Measurements from ENCODE around the gene STIM1.

Gene STIM1

GRCh38 chr11:3905080-3905953 is 49.9 kb downstream of the STIM1 start:
- Histone ChIP-seq H3K27ac (ENCODE audit: low read depth, low read length) (no peak overlapping the region), H3K4me2 (ENCODE audit: low read depth, low read length, poor library complexity, severe bottlenecking) (no peak overlapping the region), H3K9me3 (ENCODE audit: insufficient read depth, low read length) (no peaks in the 10 kb centered on the region), H4K20me1 (ENCODE audit: low read depth, low read length) (peaks cover 15% of the 10 kb centered on the region; the same call in 1 of the 2 replicates), H3K9ac (ENCODE audit: low read length) (no peak overlapping the region), H3K9me2 (replicated peaks; ENCODE audit: insufficient read depth, low read length) (no peaks in the 10 kb centered on the region), H3K27me3 (ENCODE audit: low read length) (no peaks in the 10 kb centered on the region), H2AFZ (ENCODE audit: low read depth, low read length, severe bottlenecking) (no peak overlapping the region), H3K79me2 (ENCODE audit: insufficient read depth, low read length) (no peaks in the 10 kb centered on the region), H3K36me3 (ENCODE audit: low read length) (no peaks in the 10 kb centered on the region), H3F3A (ENCODE audit: insufficient read depth) (no peaks in the 10 kb centered on the region), H3K4me3 (ENCODE audit: insufficient read depth, low read length, poor library complexity, severe bottlenecking) (no peak overlapping the region)
- no peak for TF ChIP-seq CTCF (IDR thresholded peaks at IDR 0.05; ENCODE audit: insufficient read depth, low read length, poor library complexity, severe bottlenecking)

- no peak for TF ChIP-seq EZH2phosphoT487 (conservative IDR thresholded peaks at IDR 0.05; ENCODE audit: low read length)
- no peak for TF ChIP-seq CTCF (IDR thresholded peaks at IDR 0.05; ENCODE audit: insufficient read depth, low read length, poor library complexity, severe bottlenecking)
- Histone ChIP-seq H3K36me3 (ENCODE audit: low read length) (no peaks in the 10 kb centered on the region), H3K79me2 (ENCODE audit: insufficient read depth, low read length) (no peaks in the 10 kb centered on the region), H3K9me3 (ENCODE audit: insufficient read depth, low read length) (no peaks in the 10 kb centered on the region), H3K4me3 (ENCODE audit: insufficient read depth, low read length, poor library complexity, severe bottlenecking) (no peak overlapping the region), H3K9me2 (replicated peaks; ENCODE audit: insufficient read depth, low read length) (no peaks in the 10 kb centered on the region), H2AFZ (ENCODE audit: low read depth, low read length, severe bottlenecking) (no peak overlapping the region), H3K4me2 (ENCODE audit: low read depth, low read length, poor library complexity, severe bottlenecking) (no peak overlapping the region), H3F3A (ENCODE audit: insufficient read depth) (no peaks in the 10 kb centered on the region), H4K20me1 (ENCODE audit: low read depth, low read length) (peaks cover 15% of the 10 kb centered on the region; the same call in 1 of the 2 replicates), H3K27me3 (ENCODE audit: low read length) (no peaks in the 10 kb centered on the region), H3K27ac (ENCODE audit: low read depth, low read length) (no peak overlapping the region), H3K9ac (ENCODE audit: low read length) (no peak overlapping the region)
Observed at GRCh38 chr11:3906166-3906565, 50.7 kb downstream of the STIM1 start.

- Histone ChIP-seq H4K20me1 (ENCODE audit: low read depth, low read length) (peaks cover 15% of the 10 kb centered on the region; the same call in 1 of the 2 replicates), H3K27ac (ENCODE audit: low read depth, low read length) (no peak overlapping the region), H3K9ac (ENCODE audit: low read length) (no peak overlapping the region), H3K4me2 (ENCODE audit: low read depth, low read length, poor library complexity, severe bottlenecking) (no peak overlapping the region), H3K9me3 (ENCODE audit: insufficient read depth, low read length) (no peaks in the 10 kb centered on the region), H3F3A (ENCODE audit: insufficient read depth) (no peaks in the 10 kb centered on the region), H3K4me3 (ENCODE audit: insufficient read depth, low read length, poor library complexity, severe bottlenecking) (no peak overlapping the region), H2AFZ (ENCODE audit: low read depth, low read length, severe bottlenecking) (no peak overlapping the region), H3K79me2 (ENCODE audit: insufficient read depth, low read length) (no peaks in the 10 kb centered on the region), H3K27me3 (ENCODE audit: low read length) (no peaks in the 10 kb centered on the region), H3K36me3 (ENCODE audit: low read length) (no peaks in the 10 kb centered on the region), H3K9me2 (replicated peaks; ENCODE audit: insufficient read depth, low read length) (no peaks in the 10 kb centered on the region)
- TF ChIP-seq CTCF (IDR thresholded peaks at IDR 0.05; ENCODE audit: insufficient read depth, low read length, poor library complexity, severe bottlenecking) (no peak), EZH2phosphoT487 (conservative IDR thresholded peaks at IDR 0.05; ENCODE audit: low read length) (no peak)
Observed at GRCh38 chr11:3907590-3907989, 52.1 kb downstream of the STIM1 start.

All from SU-DHL-6 (cell line).